ENCODE measurements around the gene HINT2. TPM values are rescaled to one million over a fixed set of nuclear protein-coding genes. Genes with fewer than 3 reads are reported as not detected.
A peak's percentile ranks its signal among the peaks of the same experiment; 100 is the strongest.

The HINT2 gene
- total RNA-seq, 1 donor from 2014 or later, result 5.8 TPM

DNA sequence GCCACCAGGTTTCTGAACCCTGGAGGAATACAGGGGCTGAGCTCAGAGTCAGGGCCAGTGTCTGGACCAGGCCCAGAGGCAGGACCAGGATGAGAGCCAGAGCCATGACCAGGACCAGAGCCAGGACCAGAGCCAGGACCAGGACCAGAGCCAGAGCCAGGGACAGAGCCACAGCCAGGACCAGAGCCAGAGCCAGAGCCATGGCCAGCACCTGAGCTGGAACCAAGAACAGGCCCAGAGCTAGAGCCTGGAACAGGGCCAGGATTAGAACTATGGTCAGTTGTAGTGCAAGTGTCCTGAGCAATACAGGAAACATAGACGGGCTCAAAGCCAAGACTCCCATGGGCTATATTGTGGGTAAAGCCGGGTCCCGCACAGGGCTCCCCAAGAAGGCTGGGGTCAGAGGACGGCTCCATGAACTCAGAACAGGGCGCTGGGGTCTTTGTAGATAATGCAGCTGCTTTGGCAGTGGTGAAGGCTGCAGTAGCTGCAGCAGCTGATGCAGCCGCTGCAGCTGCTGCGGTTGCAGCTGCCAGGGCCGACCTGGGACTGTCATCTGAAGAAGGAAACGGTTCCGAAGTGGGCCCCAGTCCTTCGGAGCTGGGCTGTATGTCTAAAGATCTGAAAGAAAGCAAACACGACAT lies 3.3 kb downstream of the HINT2 start:
- DNase-seq, result peak; percentile 61

DNA sequence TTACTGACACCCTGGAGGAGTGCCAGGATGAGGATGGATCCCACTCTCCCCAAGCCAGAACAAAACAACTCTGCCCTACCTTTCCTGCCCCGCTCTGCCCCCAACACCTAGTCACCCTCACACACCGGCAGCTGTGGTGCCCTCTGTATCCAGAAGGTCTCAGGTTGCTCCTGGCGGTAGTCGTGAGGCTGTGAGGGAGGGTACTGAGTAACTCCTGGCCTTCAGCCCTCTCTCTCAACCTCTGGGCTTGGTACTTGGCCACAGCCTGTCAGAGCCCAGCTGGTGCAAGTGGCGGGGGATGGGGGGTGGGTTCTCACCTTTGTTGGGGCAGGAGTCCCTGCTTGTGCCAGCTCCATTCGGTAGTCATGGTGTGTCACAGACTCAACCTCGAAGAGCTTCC lies 4.7 kb downstream of the HINT2 start:
- DNase-seq, result no peak

DNA sequence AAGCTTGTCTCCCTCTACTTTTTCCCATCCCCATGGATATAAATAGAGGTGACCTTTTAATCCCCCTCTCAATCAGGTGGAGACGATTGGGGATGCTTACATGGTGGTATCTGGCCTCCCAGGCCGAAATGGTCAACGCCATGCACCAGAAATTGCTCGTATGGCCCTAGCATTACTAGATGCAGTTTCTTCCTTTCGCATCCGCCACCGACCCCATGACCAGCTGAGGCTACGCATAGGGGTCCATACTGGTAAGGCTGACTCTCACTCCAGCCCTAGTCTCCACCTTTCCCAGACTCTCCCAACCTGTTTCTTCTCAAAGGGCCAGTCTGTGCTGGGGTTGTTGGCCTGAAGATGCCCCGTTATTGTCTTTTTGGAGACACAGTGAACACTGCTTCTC lies 6.4 kb downstream of the HINT2 start:
- DNase-seq, result no peak

DNA sequence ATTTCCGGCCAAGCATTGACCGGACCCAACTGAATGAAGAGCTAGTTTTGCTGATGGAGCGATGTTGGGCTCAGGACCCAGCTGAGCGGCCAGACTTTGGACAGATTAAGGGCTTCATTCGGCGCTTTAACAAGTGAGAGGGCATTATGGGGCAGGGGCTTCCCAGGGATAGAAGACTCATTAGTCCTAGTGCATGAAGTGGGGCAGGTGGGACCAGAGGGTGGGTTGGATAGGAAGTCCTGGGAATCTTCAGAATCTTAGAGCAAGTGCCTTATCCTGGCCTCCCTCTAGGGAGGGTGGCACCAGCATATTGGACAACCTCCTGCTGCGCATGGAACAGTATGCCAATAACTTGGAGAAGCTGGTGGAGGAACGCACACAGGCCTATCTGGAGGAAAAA lies 8.7 kb downstream of the HINT2 start:
- DNase-seq, result no peak

DNA sequence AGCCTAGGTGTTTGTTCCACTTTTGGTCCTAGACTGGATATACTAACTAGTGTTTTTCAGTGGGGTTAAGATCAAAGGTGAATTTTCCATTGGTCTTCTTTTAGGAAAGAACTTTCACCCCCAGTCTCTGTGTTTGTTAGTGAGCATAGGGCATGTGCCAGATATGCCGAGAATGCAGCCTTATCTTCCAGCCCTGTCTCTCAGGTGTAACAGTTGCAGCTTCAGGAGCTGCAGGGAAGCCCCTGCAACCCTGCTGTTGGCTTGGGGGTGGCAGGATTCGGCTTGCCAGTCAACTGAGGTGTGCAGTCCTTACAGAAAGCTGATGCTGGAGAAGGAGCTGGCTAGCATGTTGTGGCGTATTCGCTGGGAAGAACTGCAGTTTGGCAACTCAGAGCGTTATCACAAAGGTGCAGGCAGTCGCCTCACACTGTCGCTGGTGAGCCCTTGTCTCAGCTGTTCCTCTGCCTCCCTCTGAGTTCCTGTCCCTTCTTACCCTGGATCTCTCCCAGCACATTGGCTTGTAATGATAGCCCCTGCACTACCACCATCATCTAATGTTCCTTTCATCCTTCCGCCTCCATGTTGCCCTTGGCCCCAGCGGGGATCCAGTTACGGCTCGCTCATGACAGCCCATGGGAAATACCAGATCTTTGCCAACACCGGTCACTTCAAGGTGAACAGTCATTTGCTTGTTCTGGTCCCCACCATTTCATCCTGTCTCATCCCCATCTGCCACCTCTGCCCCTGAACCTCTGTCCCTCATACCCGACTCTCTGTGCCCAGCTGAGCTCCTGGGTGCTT lies 13.3 kb downstream of the HINT2 start:
- DNase-seq, result no peak

DNA sequence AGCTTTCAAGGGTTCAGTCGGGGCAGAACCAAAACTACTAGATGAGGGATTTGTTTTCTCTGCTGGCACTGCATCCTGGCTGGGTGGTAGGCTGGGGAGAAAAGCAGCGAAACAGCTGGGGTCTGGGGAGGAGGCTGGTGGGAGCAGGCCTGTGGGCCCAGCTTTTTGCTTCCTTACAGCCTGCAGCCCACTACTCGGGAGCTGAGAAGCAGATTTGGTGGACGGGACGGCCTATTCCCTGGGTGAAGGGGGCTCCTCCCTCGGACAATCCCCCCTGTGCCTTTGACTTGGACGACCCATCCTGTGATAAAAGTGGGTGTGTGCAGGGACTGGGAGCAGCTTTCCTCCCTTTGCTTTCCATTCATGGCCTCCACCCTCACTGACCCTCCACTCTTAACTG lies 14.3 kb downstream of the HINT2 start:
- DNase-seq, result no peak

DNA sequence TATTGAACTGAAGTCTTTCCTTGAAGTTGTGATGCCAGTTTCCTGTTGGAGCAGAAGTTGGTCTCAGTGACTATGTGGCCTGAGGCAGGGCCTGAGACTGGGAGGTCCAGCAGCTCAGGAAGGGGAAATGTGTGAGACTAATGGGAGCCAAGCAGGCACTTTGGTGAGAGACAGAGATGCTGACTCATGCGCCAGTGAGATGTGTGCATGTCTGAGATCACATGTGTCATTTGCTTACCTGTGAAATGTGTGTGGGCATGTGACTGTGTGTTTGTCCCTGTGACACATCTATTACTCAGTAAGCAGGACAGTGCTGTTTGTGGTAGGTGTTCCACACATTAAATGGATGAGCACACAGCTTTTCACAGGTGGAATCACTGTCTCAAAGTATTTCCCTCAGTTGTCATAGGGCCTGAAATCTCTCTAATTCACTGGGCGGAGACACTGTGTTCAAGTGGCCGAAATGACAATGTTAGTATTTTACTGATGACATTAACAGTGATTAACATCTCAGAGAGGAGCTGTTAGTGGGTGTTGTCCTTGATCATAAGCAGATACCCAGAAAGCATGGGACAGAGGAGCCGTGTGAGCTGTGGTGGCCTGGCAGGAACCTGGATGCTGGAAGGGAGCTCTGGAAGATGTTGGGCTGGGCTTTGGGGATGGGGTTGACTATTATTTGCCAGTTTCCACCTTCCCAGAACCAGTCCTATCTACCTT lies 16.0 kb downstream of the HINT2 start:
- peak; percentile 83 for DNase-seq

DNA sequence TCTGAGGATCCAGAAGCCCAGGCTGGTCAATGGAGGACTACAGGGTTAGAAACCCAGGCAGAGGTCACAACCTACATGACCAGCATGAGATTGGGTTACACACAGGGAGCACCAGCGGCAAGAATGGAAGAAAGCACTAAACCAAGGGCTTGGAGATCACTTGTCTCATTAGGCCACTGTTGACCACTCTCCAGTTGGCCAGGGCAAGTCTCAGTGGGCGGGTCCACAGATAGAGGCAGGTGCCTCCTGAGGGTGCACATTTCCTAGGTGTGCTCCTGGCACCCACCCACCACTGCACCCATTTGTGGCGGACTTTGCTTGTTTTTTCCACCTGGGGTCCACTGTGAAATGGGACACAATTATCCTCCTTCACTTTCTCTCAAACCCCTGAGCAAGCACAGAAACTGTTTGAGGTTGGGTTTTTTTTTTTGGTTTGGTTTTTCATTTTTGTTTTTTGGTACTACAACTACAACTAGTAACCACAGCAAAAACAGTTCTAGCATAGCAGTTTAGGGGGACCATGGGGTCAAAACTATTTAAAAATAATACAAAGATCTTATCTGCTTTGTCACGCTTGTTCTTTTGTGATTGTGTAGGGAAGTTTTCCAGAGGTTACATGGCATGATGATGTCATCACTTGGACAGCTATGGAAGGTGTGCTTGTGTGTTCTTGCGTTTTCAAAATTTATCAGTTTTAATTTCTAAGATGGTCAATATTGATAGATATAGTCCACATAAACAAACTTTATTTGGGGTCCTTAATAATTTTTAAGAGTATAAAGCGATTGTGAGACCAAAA lies 17.3 kb downstream of the HINT2 start:
- peak; percentile 33 for DNase-seq

DNA sequence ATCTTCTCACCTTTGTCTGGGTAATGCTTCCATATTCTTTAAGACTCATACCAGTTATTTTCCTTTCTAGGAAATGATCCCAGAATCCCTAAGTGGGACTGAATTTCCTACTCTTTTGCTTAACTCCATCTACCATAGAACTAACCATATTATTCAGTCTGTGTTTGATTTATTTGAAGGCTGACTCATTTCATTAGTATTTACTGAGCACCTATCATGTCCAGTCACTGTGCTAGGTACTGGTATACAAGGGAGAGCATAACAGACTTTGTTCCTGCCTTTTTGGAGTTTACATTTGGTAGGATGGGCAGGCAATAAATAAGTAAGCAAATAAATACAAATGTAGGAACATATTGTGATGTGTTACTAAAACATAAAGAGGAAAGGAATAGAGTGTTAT lies 19.1 kb downstream of the HINT2 start:
- DNase-seq, result no peak

DNA sequence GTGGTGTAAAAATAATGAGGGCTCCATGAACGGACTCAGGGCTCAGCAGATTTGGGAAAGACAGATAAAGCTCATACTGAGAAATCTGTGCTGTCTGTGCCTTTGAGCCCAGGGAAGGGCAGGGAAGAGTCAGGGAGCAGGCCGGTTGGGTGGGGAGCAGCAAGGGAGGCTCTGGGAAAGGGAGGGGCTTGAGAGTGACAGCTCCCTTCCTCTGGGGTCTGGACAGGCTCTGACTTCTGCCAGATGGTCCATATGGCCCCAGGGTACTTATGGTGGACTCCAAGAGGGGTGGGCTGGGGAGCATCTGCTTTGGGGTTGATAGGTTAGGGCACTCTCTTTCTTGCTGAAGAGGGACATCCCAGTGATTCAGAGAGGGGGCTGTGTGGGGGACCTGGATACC lies 21.4 kb downstream of the HINT2 start:
- no peak for DNase-seq

DNA sequence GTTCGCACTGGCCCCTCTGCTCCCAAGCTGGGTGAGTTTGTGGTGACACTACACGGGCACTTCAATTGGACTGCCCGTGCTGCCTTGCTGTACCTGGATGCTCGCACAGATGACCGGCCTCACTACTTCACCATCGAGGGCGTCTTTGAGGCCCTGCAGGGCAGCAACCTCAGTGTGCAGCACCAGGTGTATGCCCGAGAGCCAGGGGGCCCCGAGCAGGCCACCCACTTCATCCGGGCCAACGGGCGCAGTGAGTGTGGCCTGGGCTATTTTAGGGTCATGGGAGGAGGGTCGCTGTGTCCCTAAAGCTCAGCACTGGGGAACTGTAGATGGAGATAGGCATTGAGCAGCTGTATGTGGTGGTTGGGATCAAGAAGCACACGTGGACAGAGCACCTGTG lies 22.0 kb downstream of the HINT2 start:
- no peak for DNase-seq

DNA sequence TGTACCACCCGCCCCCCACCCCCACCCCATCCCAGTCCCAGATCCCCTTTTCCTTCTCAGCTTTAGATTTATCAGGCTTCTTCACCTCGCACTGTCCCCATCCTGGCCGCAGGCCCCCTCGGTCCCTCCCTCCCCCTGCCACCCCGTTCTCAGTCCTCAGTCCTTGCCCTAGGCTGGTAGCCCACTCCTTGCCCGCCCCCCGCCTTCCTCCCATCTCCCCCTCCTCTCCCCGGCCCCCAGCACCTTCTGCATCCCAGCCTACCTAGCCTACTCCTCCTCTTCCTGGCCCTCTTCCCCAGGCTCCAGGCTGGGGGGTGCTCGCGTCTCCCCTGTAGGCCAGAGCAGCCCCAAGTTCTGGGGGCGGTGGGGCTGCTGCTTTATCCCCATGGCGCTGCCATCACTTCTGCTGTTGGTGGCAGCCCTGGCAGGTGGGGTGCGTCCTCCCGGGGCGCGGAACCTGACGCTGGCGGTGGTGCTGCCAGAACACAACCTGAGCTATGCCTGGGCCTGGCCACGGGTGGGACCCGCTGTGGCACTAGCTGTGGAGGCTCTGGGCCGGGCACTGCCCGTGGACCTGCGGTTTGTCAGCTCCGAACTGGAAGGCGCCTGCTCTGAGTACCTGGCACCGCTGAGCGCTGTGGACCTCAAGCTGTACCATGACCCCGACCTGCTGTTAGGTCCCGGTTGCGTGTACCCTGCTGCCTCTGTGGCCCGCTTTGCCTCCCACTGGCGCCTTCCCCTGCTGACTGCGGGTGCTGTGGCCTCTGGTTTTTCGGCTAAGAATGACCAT lies 22.6 kb downstream of the HINT2 start:
- DNase-seq, result no peak

DNA sequence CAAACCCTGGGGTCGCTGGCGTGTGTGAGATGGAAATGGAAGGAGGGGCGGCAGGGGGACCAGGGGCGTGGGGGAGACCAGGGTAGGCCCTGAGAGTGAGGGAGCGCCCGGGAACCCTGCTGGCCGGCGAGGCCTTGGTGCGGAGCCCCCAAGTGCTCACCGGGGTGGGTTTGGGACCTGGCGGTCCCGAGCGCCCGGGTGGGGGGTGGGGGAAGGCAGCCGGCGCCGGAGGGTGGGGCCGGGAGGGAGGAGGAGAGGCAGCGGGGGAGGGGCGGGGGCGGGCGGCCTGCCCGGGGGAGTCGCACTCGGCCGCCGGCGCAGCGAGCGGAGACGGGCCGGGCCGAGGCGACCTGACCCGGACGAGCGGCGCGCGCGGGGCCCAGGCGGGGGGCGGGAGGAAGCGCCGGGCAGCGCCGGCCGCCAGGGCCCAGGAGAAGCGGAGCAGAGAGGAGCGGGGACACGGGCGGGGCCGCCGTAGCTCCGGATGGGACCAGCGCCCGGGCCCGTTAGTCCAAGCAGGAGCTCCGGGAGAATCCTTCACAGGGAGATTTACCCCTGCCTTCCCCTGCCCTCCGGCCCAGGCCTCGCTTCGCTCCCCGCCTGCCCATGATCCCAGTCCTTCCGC lies 23.4 kb downstream of the HINT2 start, which contains the start of gene NPR2:
TSS of gene NPR2 (plus strand) at position 295 of the 625 bp plus-strand sequence. CDS start 818 bp downstream, outside the sequence.
- DNase-seq, result peak; percentile 42

DNA sequence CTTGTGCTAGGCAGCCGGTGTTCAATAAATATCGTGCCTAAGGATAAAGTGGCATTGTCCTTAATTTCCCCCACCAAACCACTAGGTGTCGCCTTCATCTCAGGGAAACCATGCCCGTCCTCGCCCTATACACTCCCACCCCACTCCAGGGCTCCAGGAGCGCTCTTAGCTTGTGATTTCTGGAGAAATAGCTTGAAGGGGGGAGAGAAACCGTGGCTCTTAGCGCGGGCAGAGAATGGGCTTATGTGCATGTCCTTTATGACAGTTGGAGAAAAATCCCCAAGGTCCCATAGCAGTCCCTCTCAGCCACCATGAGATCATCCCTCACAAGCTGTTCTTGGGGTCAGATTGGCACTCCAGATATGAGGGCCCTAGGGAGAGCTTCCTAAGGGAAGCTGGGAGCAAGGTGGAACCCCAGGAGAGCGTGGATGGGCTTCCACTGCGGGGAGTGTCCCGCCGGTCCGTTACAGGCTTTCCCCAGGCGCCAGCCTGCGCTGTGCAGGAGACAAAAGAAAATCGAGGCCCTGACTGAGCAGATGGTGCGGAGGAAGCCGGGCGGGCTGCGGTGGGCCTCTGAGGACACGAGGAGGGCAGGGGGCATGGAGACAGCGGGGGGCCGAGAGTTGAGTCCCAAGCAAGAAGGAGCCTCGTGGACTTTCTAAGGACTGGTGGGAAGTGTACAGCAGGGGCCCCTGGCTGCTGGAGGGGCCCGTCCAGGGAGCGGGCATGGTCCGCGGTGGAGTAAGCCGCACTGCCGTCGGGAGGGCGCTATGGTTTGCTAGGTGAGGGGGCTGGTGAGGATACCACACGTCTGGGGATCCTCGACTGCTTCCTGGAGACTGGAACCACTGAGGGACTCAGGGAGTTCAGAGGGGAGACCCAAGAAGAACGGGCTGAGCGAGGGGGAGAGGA lies 24.2 kb downstream of the HINT2 start:
- DNase-seq, result peak; percentile 92

DNA sequence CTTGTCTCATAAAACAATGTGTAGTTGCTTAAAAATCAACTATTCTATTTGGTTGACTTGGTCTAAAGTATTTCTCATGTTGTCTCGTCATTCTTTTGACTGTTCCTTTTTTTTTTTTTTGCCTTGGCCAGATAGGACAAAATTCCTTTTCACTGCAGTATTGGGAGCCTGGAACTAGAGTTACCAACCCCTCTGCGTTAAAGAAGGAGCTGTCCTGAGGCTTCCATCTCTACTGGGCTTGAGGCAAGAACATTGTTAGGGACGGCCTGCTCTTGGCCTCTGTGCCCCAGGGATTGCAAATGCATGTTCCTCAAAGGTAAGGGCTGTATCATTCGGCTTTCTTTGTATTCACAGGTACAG lies 24.8 kb downstream of the HINT2 start:
- DNase-seq, result no peak

DNA sequence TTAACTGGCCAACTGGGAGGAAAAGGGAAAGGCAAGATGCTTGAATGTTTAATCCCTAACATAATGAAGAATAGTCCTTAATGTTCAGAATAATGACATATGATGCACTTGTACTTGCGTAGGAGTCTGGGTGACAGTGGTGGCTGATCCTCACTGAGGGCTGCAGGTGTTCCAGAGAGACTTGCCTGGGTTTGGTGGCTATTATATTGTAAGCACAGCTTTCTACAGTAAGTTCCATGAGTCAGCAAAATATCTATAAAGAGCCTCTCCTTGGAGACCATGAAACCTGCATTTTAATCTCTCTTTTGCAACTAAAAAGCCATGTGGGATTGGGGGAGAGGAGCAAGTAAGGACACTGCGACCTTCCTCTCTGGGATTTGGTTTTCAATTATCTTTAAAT lies 25.3 kb downstream of the HINT2 start:
- DNase-seq, result no peak

DNA sequence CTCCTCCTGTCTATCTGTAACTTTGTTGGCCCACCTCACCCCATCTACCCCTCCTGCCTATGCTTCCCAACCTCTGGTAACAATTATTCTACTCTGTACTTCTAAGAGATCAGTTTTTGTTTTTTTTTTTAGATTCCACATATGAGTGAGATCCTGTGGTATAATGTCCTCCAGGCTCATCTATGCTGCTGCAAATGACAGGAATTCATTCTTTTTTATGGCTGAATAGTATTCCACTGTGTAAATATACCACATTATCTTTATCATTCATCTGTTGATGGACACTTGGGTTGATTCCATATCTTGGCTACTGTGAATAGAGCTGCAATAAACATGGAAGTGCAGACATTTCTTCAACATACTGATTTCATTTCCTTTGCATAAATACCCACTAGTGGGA lies 31.4 kb downstream of the HINT2 start:
- DNase-seq, result no peak

DNA sequence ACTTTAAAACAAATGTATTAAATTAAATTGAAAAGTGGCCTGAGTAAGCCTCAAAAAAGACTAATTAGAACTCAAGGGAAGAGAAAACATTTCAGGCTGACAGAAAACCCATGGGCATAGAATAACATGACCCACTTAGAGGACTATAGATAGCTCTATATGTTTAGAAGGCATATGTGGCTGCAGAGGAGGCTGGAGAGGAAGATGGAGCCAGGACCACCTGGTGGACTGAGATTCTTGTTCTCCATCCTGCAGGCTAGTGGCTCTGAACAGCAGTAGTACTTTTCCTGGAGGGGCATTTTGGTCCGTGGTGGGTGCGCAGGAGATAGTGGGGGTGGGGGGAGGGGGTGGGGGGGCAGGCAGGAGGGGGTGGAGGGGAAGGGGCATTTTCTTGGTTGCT lies 33.8 kb downstream of the HINT2 start:
- DNase-seq, result no peak

DNA sequence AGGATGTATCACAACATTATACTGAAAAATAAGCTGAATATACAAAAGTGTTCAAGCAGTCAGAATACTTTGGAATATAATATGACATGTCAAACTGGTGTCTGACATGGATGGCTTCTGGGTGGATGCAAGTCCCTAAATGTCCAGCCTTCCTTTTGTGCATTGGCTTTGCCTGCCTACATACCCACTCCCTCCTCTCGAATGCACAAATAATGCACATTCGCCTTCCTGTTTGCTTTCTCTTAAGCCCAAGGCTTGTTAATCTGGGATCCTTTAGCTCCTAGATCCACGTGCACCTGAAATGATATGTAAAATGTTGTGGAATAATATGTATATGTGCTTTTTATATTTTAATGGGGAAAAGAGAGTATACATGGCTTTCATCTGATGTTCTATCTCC lies 36.3 kb downstream of the HINT2 start:
- no peak for DNase-seq

DNA sequence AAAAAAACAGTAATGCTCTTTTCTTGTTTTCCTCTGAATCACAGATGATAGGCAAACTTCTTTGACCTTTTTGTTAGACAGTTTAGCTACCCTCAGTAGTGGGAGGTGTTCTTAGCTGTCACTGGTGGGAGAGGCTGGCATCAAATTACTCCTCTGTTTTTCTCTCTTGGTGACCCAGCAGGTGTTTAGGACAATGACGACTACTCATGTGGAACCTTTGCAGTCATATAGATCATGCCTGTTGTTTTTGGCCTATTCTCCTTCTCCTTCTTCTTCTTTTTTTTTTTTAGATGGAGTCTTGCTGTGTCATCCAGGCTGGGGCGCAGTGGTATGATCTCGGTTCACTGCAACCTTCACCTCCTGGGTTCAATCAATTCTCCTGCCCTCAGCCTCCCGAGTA lies 38.8 kb downstream of the HINT2 start:
- DNase-seq, result no peak
